Panc1 (cell line): ENCODE measurements around the gene TCEAL6. TPM values are rescaled to one million over a fixed set of nuclear protein-coding genes. Genes with fewer than 3 reads are reported as not detected.

ENCODE experiments used
- ATAC-seq: fragments of 200-7000 bp; cut with Tn5 transposase; 2 replicates; pipeline ENCODE4 v1.9.1; 2020; ENCODE audit warnings: mild to moderate bottlenecking, moderate library complexity
- BruUV-seq: library from RNA; stranded (reverse); fragments of 400-500 nt; replicated peaks from 2 replicates; lab custom pipeline; 2021; lab: Mats Ljungman, UMichigan
- CTCF ChIA-PET: fragments of 300-600 bp; sonication (Branson Sonifier 250); formaldehyde crosslinking; loops from one replicate; lab custom pipeline; 2022; ENCODE audit warnings: antibody characterized with exemption; lab: Charles Lee
- POLR2A ChIA-PET: fragments of 300-600 bp; sonication (Branson Sonifier 250); formaldehyde crosslinking; loops from one replicate; lab custom pipeline; 2022; ENCODE audit warnings: antibody characterized with exemption; lab: Charles Lee
- DNase-seq: peaks from one replicate; pipeline ENCODE4 v3.0.0-alpha.2; 2010; ENCODE audit warnings: low read depth, low spot score
- H3K27ac ChIP-seq: 2 replicates; pipeline ENCODE4 v1.5.1; 2011; ENCODE audit warnings: mild to moderate bottlenecking, low read length, inconsistent platforms
- H3K27me3 ChIP-seq: fragments of 200-500 bp; sonication (Bioruptor generic); 2 replicates; pipeline ENCODE4 v1.6.0; 2014; ENCODE audit warnings: low read length, inconsistent platforms; ENCODE audit not compliant: control insufficient read depth, insufficient read depth
- H3K36me3 ChIP-seq: fragments of 200-500 bp; sonication (Bioruptor generic); 2 replicates; pipeline ENCODE4 v1.5.1; 2014; ENCODE audit warnings: inconsistent platforms, mild to moderate bottlenecking, low read length, moderate library complexity; ENCODE audit not compliant: control insufficient read depth, insufficient read depth
- H3K4me1 ChIP-seq: 2 replicates; pipeline ENCODE4 v1.5.1; 2011; ENCODE audit warnings: inconsistent platforms, mild to moderate bottlenecking, low read length, moderate library complexity; ENCODE audit not compliant: control insufficient read depth, insufficient read depth
- H3K4me3 ChIP-seq, 2 experiments: 2 replicates each; pipeline ENCODE4 v1.5.1; 2011 to 2012; ENCODE audit warnings: low read depth in 2 of 2, low read length in 2 of 2, mild to moderate bottlenecking in 2 of 2, inconsistent platforms in 1 of 2, moderate library complexity in 1 of 2
- H3K9me3 ChIP-seq: fragments of 200-500 bp; sonication (Bioruptor generic); 2 replicates; pipeline ENCODE4 v1.5.1; 2014; ENCODE audit warnings: low read depth, mild to moderate bottlenecking, inconsistent platforms, low read length, moderate library complexity; ENCODE audit not compliant: control insufficient read depth, insufficient read depth
- POLR2AphosphoS5 ChIP-seq: IDR thresholded peaks from 2 replicates; pipeline ENCODE4 v1.6.1; 2012; ENCODE audit warnings: mild to moderate bottlenecking, low read depth, low read length, moderate library complexity
- SIN3A ChIP-seq: IDR thresholded peaks from 2 replicates; pipeline ENCODE4 v1.6.1; 2012; ENCODE audit warnings: low read depth, mild to moderate bottlenecking, low read length, moderate library complexity, borderline replicate concordance; ENCODE audit not compliant: insufficient read depth
- TCF7L2 ChIP-seq: IDR thresholded peaks from 2 replicates; pipeline ENCODE4 v1.6.1; 2011; ENCODE audit warnings: mild to moderate bottlenecking, low read depth, low read length, inconsistent platforms
- in situ Hi-C: cut with HindIII; loops from 2 replicates; pipeline ENCODE4 v1.10.0; 2016; ENCODE audit warnings: low sequenced_read_pairs, low pct_unique_long_range_greater_than_20kb
- intact Hi-C: fragments of 100-400 bp; cut with micrococcal nuclease; formaldehyde crosslinking; loops from one replicate; pipeline ENCODE4 v1.10.0; 2022; ENCODE audit not compliant: unreplicated experiment
- total RNA-seq: library from RNA; stranded (reverse); gene quantifications from one replicate; pipeline ENCODE4 v1.2.1, GENCODE V29; 2021; ENCODE audit not compliant: unreplicated experiment
- TF ChIP-seq, protein P1 (sequence below), 2 experiments: IDR thresholded peaks; 2 replicates each; pipeline ENCODE4 v1.6.1; 2011 to 2012; ENCODE audit warnings: low read depth in 2 of 2, control low read depth in 1 of 2, low read length in 1 of 2, mild to moderate bottlenecking in 1 of 2, moderate library complexity in 1 of 2; ENCODE audit not compliant: insufficient read depth in 1 of 2
- TF ChIP-seq, protein P2 (sequence below): fragments of 450-650 bp; IDR thresholded peaks from 2 replicates; pipeline ENCODE4 v1.5.1; 2017; ENCODE audit warnings: mild to moderate bottlenecking

Gene TCEAL6
- total RNA-seq, 1 experiment from 2014 or later = not detected

DNA sequence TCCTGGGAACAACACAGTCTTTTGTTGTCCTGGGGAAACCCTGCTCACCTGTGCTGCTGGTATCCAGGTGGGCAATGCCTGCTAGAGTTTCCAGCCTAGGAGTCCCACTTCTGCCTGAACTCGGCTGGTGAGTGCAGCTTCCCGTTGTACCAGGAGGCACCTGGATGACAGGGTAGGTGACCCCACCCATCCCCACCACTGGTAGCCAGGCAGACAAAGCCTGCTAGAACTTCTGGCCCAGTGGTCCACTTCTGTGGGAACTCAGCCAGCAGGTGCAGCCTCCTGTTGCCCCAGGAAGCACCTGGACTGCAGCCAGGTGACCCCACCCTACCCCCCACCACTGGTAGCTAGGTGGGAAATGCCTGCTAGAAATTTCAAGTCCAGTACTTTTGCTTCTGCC lies 26.5 kb downstream of the TCEAL6 start:
- no peak overlapping the region for H3K4me3 ChIP-seq
- BruUV-seq = no TSS peak
- ATAC-seq = no peak
- H3K36me3 ChIP-seq = no peaks in the 10 kb centered on the region
- POLR2A ChIA-PET = no interaction called here
- in situ Hi-C loops = no loop called here
- H3K27me3 ChIP-seq = no peaks in the 10 kb centered on the region
- intact Hi-C loops = no loop called here
- H3K27ac ChIP-seq = no peak overlapping the region
- no peak for DNase-seq
- H3K9me3 ChIP-seq = no peaks in the 10 kb centered on the region
- TF ChIP-seq, protein P1, sequence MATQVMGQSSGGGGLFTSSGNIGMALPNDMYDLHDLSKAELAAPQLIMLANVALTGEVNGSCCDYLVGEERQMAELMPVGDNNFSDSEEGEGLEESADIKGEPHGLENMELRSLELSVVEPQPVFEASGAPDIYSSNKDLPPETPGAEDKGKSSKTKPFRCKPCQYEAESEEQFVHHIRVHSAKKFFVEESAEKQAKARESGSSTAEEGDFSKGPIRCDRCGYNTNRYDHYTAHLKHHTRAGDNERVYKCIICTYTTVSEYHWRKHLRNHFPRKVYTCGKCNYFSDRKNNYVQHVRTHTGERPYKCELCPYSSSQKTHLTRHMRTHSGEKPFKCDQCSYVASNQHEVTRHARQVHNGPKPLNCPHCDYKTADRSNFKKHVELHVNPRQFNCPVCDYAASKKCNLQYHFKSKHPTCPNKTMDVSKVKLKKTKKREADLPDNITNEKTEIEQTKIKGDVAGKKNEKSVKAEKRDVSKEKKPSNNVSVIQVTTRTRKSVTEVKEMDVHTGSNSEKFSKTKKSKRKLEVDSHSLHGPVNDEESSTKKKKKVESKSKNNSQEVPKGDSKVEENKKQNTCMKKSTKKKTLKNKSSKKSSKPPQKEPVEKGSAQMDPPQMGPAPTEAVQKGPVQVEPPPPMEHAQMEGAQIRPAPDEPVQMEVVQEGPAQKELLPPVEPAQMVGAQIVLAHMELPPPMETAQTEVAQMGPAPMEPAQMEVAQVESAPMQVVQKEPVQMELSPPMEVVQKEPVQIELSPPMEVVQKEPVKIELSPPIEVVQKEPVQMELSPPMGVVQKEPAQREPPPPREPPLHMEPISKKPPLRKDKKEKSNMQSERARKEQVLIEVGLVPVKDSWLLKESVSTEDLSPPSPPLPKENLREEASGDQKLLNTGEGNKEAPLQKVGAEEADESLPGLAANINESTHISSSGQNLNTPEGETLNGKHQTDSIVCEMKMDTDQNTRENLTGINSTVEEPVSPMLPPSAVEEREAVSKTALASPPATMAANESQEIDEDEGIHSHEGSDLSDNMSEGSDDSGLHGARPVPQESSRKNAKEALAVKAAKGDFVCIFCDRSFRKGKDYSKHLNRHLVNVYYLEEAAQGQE (IDR thresholded peaks at IDR 0.05; ENCODE audit: insufficient read depth in 1 of 2, low read depth in 2 of 2, low read length in 1 of 2) = no peak
- TF ChIP-seq TCF7L2 (no peak), POLR2AphosphoS5 (no peak), SIN3A (no peak)
- TF ChIP-seq, protein P2, sequence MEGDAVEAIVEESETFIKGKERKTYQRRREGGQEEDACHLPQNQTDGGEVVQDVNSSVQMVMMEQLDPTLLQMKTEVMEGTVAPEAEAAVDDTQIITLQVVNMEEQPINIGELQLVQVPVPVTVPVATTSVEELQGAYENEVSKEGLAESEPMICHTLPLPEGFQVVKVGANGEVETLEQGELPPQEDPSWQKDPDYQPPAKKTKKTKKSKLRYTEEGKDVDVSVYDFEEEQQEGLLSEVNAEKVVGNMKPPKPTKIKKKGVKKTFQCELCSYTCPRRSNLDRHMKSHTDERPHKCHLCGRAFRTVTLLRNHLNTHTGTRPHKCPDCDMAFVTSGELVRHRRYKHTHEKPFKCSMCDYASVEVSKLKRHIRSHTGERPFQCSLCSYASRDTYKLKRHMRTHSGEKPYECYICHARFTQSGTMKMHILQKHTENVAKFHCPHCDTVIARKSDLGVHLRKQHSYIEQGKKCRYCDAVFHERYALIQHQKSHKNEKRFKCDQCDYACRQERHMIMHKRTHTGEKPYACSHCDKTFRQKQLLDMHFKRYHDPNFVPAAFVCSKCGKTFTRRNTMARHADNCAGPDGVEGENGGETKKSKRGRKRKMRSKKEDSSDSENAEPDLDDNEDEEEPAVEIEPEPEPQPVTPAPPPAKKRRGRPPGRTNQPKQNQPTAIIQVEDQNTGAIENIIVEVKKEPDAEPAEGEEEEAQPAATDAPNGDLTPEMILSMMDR = no peak
- CTCF ChIA-PET = no interaction called here
- no peaks in the 10 kb centered on the region for H3K4me1 ChIP-seq

DNA sequence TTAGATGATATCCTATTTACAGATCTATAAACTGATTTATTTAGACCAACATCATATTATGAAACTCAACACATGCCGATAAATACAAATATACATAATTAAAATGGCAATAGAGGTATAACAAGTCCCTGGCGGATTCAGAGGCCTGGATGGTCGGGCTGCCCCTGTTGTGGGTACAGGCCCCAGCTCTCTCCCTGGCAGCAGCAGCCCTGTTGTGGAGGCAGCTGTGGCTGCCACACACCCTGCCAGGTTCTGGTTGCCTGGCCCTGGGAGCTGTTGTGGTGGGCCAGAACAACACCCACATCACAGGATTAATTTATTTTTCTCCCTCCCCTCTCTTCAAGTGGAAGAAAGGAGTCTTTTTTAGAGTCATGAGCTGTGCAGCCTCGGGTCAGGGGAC lies 28.9 kb downstream of the TCEAL6 start:
- CTCF ChIA-PET = no interaction called here
- in situ Hi-C loops (no loop called here), intact Hi-C loops (no loop called here)
- Histone ChIP-seq H3K4me1 (no peaks in the 10 kb centered on the region), H3K9me3 (no peaks in the 10 kb centered on the region), H3K27me3 (no peaks in the 10 kb centered on the region), H3K27ac (no peak overlapping the region), H3K4me3 (no peak overlapping the region), H3K36me3 (no peaks in the 10 kb centered on the region)
- DNase-seq = no peak
- no peak for ATAC-seq
- BruUV-seq = no TSS peak
- POLR2A ChIA-PET = no interaction called here
- TF ChIP-seq, protein P1 (IDR thresholded peaks at IDR 0.05; ENCODE audit: insufficient read depth in 1 of 2, low read depth in 2 of 2, low read length in 1 of 2) = no peak
- TF ChIP-seq SIN3A = no peak

Other genes with a start within 250 kb of the TCEAL6 start
- 5.7 TPM for gene ZMAT1, start 210.5 kb downstream of the TCEAL6 start, total RNA-seq
- gene TCEAL2, start 16.8 kb downstream of the TCEAL6 start, total RNA-seq = not detected
- 0.21 TPM for gene BEX5, start 13.5 kb upstream of the TCEAL6 start, total RNA-seq
- gene TCP11X1, start 72.8 kb upstream of the TCEAL6 start, total RNA-seq = not detected
- not detected for gene NXF2, start 104.7 kb upstream of the TCEAL6 start, total RNA-seq